ENCODE measurements around the gene CC2D2A. TPM values are rescaled to one million over a fixed set of nuclear protein-coding genes. Genes with fewer than 3 reads are reported as not detected.

CC2D2A gene
- total RNA-seq, 1 experiment from 2014 or later: 10.2 TPM

DNA sequence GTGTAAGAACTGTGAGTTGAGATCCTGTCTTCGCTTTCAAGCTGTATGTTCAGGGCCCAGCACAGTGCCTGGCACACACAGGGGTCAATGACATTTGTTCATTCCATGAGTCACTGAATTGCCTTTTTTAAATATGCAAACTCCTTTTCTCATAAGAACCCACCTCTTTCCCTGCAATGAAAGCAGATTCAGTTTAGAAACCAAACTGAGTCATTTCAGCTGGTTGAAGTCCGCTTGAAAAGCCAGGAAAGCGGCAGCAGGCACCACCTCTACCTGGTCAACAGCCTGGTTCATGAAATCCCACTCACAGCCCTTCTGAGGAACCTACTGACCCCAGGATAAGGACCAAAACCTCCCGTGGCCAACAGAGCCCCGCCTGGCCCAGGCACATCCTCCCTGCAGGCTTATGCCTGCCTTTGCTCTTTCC, 46.4 kb upstream of the CC2D2A start:
- ATAC-seq: no peak

More for the DNA sequence above, 46.4 kb upstream of the CC2D2A start:
- TF ChIP-seq, protein P1, sequence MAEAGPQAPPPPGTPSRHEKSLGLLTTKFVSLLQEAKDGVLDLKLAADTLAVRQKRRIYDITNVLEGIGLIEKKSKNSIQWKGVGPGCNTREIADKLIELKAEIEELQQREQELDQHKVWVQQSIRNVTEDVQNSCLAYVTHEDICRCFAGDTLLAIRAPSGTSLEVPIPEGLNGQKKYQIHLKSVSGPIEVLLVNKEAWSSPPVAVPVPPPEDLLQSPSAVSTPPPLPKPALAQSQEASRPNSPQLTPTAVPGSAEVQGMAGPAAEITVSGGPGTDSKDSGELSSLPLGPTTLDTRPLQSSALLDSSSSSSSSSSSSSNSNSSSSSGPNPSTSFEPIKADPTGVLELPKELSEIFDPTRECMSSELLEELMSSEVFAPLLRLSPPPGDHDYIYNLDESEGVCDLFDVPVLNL (CRISPR knock-in tag; IDR thresholded peaks at IDR 0.05; ENCODE audit: borderline replicate concordance, low read depth): no peak
- TF ChIP-seq, protein P2, sequence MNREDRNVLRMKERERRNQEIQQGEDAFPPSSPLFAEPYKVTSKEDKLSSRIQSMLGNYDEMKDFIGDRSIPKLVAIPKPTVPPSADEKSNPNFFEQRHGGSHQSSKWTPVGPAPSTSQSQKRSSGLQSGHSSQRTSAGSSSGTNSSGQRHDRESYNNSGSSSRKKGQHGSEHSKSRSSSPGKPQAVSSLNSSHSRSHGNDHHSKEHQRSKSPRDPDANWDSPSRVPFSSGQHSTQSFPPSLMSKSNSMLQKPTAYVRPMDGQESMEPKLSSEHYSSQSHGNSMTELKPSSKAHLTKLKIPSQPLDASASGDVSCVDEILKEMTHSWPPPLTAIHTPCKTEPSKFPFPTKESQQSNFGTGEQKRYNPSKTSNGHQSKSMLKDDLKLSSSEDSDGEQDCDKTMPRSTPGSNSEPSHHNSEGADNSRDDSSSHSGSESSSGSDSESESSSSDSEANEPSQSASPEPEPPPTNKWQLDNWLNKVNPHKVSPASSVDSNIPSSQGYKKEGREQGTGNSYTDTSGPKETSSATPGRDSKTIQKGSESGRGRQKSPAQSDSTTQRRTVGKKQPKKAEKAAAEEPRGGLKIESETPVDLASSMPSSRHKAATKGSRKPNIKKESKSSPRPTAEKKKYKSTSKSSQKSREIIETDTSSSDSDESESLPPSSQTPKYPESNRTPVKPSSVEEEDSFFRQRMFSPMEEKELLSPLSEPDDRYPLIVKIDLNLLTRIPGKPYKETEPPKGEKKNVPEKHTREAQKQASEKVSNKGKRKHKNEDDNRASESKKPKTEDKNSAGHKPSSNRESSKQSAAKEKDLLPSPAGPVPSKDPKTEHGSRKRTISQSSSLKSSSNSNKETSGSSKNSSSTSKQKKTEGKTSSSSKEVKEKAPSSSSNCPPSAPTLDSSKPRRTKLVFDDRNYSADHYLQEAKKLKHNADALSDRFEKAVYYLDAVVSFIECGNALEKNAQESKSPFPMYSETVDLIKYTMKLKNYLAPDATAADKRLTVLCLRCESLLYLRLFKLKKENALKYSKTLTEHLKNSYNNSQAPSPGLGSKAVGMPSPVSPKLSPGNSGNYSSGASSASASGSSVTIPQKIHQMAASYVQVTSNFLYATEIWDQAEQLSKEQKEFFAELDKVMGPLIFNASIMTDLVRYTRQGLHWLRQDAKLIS (CRISPR knock-in tag; IDR thresholded peaks at IDR 0.05; ENCODE audit: borderline replicate concordance): no peak
- TF ChIP-seq, protein P3, sequence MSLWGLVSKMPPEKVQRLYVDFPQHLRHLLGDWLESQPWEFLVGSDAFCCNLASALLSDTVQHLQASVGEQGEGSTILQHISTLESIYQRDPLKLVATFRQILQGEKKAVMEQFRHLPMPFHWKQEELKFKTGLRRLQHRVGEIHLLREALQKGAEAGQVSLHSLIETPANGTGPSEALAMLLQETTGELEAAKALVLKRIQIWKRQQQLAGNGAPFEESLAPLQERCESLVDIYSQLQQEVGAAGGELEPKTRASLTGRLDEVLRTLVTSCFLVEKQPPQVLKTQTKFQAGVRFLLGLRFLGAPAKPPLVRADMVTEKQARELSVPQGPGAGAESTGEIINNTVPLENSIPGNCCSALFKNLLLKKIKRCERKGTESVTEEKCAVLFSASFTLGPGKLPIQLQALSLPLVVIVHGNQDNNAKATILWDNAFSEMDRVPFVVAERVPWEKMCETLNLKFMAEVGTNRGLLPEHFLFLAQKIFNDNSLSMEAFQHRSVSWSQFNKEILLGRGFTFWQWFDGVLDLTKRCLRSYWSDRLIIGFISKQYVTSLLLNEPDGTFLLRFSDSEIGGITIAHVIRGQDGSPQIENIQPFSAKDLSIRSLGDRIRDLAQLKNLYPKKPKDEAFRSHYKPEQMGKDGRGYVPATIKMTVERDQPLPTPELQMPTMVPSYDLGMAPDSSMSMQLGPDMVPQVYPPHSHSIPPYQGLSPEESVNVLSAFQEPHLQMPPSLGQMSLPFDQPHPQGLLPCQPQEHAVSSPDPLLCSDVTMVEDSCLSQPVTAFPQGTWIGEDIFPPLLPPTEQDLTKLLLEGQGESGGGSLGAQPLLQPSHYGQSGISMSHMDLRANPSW (CRISPR knock-in tag; conservative IDR thresholded peaks at IDR 0.05; ENCODE audit: low read depth): no peak
- TF ChIP-seq, protein P4, sequence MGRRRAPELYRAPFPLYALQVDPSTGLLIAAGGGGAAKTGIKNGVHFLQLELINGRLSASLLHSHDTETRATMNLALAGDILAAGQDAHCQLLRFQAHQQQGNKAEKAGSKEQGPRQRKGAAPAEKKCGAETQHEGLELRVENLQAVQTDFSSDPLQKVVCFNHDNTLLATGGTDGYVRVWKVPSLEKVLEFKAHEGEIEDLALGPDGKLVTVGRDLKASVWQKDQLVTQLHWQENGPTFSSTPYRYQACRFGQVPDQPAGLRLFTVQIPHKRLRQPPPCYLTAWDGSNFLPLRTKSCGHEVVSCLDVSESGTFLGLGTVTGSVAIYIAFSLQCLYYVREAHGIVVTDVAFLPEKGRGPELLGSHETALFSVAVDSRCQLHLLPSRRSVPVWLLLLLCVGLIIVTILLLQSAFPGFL (CRISPR knock-in tag; IDR thresholded peaks at IDR 0.05; ENCODE audit: borderline replicate concordance): no peak
- no peak for TF ChIP-seq CREM (CRISPR knock-in tag; IDR thresholded peaks at IDR 0.05)
- TF ChIP-seq RORB (CRISPR knock-in tag; IDR thresholded peaks at IDR 0.05): no peak
- no peak for TF ChIP-seq FOXP1 (CRISPR knock-in tag; IDR thresholded peaks at IDR 0.05; ENCODE audit: borderline replicate concordance)
- no peak for TF ChIP-seq EMX1 (CRISPR knock-in tag; IDR thresholded peaks at IDR 0.05)
- TF ChIP-seq NFATC4 (CRISPR knock-in tag; IDR thresholded peaks at IDR 0.05): no peak
- TF ChIP-seq, protein P5, sequence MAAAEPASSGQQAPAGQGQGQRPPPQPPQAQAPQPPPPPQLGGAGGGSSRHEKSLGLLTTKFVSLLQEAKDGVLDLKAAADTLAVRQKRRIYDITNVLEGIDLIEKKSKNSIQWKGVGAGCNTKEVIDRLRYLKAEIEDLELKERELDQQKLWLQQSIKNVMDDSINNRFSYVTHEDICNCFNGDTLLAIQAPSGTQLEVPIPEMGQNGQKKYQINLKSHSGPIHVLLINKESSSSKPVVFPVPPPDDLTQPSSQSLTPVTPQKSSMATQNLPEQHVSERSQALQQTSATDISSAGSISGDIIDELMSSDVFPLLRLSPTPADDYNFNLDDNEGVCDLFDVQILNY (CRISPR knock-in tag; IDR thresholded peaks at IDR 0.05): no peak
- TF ChIP-seq, protein P6, sequence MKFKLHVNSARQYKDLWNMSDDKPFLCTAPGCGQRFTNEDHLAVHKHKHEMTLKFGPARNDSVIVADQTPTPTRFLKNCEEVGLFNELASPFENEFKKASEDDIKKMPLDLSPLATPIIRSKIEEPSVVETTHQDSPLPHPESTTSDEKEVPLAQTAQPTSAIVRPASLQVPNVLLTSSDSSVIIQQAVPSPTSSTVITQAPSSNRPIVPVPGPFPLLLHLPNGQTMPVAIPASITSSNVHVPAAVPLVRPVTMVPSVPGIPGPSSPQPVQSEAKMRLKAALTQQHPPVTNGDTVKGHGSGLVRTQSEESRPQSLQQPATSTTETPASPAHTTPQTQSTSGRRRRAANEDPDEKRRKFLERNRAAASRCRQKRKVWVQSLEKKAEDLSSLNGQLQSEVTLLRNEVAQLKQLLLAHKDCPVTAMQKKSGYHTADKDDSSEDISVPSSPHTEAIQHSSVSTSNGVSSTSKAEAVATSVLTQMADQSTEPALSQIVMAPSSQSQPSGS (CRISPR knock-in tag; IDR thresholded peaks at IDR 0.05; ENCODE audit: borderline replicate concordance, low read depth): no peak
- no peak for TF ChIP-seq JUN (CRISPR knock-in tag; IDR thresholded peaks at IDR 0.05)
- TF ChIP-seq ZNF121 (CRISPR knock-in tag; IDR thresholded peaks at IDR 0.05): no peak
- TF ChIP-seq TCF7 (CRISPR knock-in tag; IDR thresholded peaks at IDR 0.05; ENCODE audit: low read depth): no peak
- TF ChIP-seq ZNF232 (CRISPR knock-in tag; IDR thresholded peaks at IDR 0.05): no peak
- TF ChIP-seq, protein P7, sequence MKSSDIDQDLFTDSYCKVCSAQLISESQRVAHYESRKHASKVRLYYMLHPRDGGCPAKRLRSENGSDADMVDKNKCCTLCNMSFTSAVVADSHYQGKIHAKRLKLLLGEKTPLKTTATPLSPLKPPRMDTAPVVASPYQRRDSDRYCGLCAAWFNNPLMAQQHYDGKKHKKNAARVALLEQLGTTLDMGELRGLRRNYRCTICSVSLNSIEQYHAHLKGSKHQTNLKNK (CRISPR knock-in tag; IDR thresholded peaks at IDR 0.05): no peak
- no peak for TF ChIP-seq NR1H2 (CRISPR knock-in tag; IDR thresholded peaks at IDR 0.05)
- CTCF ChIA-PET: no interaction called here
- no peaks in the 10 kb centered on the region for H3K9me3 Mint-ChIP-seq
- no peak for DNase-seq (ENCODE audit: low spot score)
- peaks cover 13% of the 10 kb centered on the region for H3K4me1 Mint-ChIP-seq
- POLR2A ChIA-PET: no interaction called here
- no peaks in the 10 kb centered on the region for H3K27me3 Mint-ChIP-seq (ENCODE audit: low read depth)
- no peak overlapping the region for H3K27ac Mint-ChIP-seq
- no peaks in the 10 kb centered on the region for H3K36me3 Mint-ChIP-seq
- no peak overlapping the region for H3K4me3 Mint-ChIP-seq

All from WTC11 (cell line).